Mammary epithelial cell (primary cell): ENCODE results near the gene C16orf89.
"Not testable (repeated sequence)": the region's sequence is repeated elsewhere in the genome, so short reads cannot be mapped to it uniquely, and the experiment has no call there.

Experiments
- EZH2 ChIP-seq: IDR thresholded peaks from 2 replicates; pipeline ENCODE4 v1.6.1; 2012; ENCODE audit warnings: low read length, inconsistent platforms, borderline replicate concordance
- TF ChIP-seq, protein P1 (sequence below), 2 donors: IDR thresholded peaks in 1 of 2; conservative IDR thresholded peaks in 1 of 2; 2 replicates each; pipeline ENCODE4 v1.5.1; 2011 to 2012; ENCODE audit warnings: inconsistent platforms in 2 of 2, low read length in 2 of 2, mild to moderate bottlenecking in 2 of 2, control low read depth in 1 of 2, low read depth in 1 of 2; ENCODE audit not compliant: insufficient read depth in 1 of 2; ENCODE audit errors: extremely low read depth in 1 of 2

DNA sequence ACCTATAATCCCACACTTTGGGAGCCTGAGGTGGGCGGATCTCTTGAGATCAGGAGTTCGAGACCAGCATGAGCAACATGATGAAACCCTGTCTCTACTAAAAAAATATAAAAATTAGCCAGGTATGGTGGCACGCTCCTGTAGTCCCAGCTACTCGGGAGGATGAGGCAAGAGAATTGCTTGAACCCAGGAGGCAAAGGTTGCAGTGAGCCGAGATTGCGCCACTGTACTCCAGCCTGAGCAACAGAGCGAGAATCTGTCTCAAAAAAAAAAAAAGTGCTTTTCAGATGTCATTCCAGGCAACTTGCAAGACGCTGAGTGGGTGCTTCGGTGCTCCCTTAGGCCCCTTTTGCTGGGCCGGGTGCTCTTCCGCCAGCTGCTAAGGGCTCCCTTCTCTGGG, 21.2 kb downstream of the C16orf89 start:
- TF ChIP-seq, protein P1, sequence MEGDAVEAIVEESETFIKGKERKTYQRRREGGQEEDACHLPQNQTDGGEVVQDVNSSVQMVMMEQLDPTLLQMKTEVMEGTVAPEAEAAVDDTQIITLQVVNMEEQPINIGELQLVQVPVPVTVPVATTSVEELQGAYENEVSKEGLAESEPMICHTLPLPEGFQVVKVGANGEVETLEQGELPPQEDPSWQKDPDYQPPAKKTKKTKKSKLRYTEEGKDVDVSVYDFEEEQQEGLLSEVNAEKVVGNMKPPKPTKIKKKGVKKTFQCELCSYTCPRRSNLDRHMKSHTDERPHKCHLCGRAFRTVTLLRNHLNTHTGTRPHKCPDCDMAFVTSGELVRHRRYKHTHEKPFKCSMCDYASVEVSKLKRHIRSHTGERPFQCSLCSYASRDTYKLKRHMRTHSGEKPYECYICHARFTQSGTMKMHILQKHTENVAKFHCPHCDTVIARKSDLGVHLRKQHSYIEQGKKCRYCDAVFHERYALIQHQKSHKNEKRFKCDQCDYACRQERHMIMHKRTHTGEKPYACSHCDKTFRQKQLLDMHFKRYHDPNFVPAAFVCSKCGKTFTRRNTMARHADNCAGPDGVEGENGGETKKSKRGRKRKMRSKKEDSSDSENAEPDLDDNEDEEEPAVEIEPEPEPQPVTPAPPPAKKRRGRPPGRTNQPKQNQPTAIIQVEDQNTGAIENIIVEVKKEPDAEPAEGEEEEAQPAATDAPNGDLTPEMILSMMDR (conservative IDR thresholded peaks at IDR 0.05 in 1 of 2, IDR thresholded peaks at IDR 0.05 in 1 of 2; ENCODE audit: extremely low read depth in 1 of 2, insufficient read depth in 1 of 2, low read depth in 1 of 2, low read length in 2 of 2), result not testable (repeated sequence)
- not testable (repeated sequence) for TF ChIP-seq EZH2
